AG09309 (cell line): ENCODE data around the gene ZNF446.

Experiments used
- DNase-seq: peaks from one replicate; pipeline ENCODE4 v3.0.0-alpha.2; 2010; ENCODE audit warnings: low read depth
- H3K4me3 ChIP-seq: 2 replicates; pipeline ENCODE4 v1.5.1; 2011; ENCODE audit warnings: mild to moderate bottlenecking, low read depth, low read length, moderate library complexity; ENCODE audit not compliant: control insufficient read depth
- CTCF ChIP-seq: IDR thresholded peaks from 2 replicates; pipeline ENCODE4 v1.5.1; 2011; ENCODE audit warnings: mild to moderate bottlenecking, low read depth, low read length, inconsistent platforms; ENCODE audit not compliant: insufficient read depth, control insufficient read depth; ENCODE audit errors: missing control alignments

Gene ZNF446

GRCh38 chr19:58450856-58451357, 25.2 kb upstream of the ZNF446 start:
- TF ChIP-seq CTCF: no peak
- no peak for DNase-seq

GRCh38 chr19:58451358-58452101, 24.6 kb upstream of the ZNF446 start, which contains the start of gene ZNF324B:
Gene ZNF324B, plus strand, starts transcription at chr19:58451622. Its CDS starts 2,080 bp downstream, at chr19:58453702.
- DNase-seq: peak; percentile 58
- no peak for TF ChIP-seq CTCF
- H3K4me3 ChIP-seq: peak within 1 kb of the TSS; percentile 55

More at GRCh38 chr19:58450856-58451357, 25.2 kb upstream of the ZNF446 start:
- H3K4me3 ChIP-seq: peak overlapping the region; percentile 55

GRCh38 chr19:58453743-58454142, 22.4 kb upstream of the ZNF446 start:
- TF ChIP-seq CTCF: no peak
- no peak for DNase-seq
- no peak overlapping the region for H3K4me3 ChIP-seq

GRCh38 chr19:58455306-58455705, 20.8 kb upstream of the ZNF446 start:
- TF ChIP-seq CTCF: no peak
- H3K4me3 ChIP-seq: no peak overlapping the region
- DNase-seq: no peak

- TF ChIP-seq CTCF: no peak
- no peak for DNase-seq
- H3K4me3 ChIP-seq: no peak overlapping the region
Observed at GRCh38 chr19:58456111-58456510, 20.0 kb upstream of the ZNF446 start.

GRCh38 chr19:58460039-58460438, 16.1 kb upstream of the ZNF446 start:
- DNase-seq: no peak
- no peak for TF ChIP-seq CTCF
- H3K4me3 ChIP-seq: no peak overlapping the region
